MM.1S (cell line): ENCODE data around the gene TRIM63.

Source experiments
- CTCF ChIP-seq: fragments of 300-600 bp; sonication (generic); IDR thresholded peaks from 2 replicates; pipeline ENCODE4 v1.5.1; 2016; ENCODE audit warnings: antibody characterized with exemption, low read length, mixed read lengths
- EZH2 ChIP-seq: fragments of 300-600 bp; sonication (generic); optimal IDR thresholded peaks from 2 replicates; pipeline ENCODE3; 2017; ENCODE audit warnings: low read depth, mild to moderate bottlenecking, antibody characterized with exemption, low read length, mixed read lengths
- EZH2phosphoT487 ChIP-seq: fragments of 300-600 bp; sonication (generic); IDR thresholded peaks from 2 replicates; pipeline ENCODE4 v1.6.1; 2018; ENCODE audit warnings: antibody characterized with exemption, low read length

GRCh38 chr1:26023009-26023408 is 44.4 kb downstream of the TRIM63 start:
- no peak for TF ChIP-seq CTCF
- no peak for TF ChIP-seq EZH2
- TF ChIP-seq EZH2phosphoT487: no peak
